OCI-LY3 (cell line): ENCODE results near the gene CMSS1.

Experiments used
- H2AFZ ChIP-seq: fragments of 200-600, 300-600 bp; shearing (Covaris generic); 2 replicates; pipeline ENCODE4 v1.6.0; 2014; ENCODE audit warnings: antibody characterized with exemption, low read depth, low read length
- H3K27ac ChIP-seq: fragments of 200-600, 300-600 bp; sonication (generic); 2 replicates; pipeline ENCODE4 v1.5.1; 2014; ENCODE audit warnings: mild to moderate bottlenecking, low read length, moderate library complexity, mixed read lengths
- H3K27me3 ChIP-seq: fragments of 200-600, 300-600 bp; sonication (generic); 2 replicates; pipeline ENCODE4 v1.6.1; 2014; ENCODE audit warnings: low read depth, low read length, mixed read lengths
- H3K36me3 ChIP-seq: fragments of 200-600, 300-600 bp; sonication (generic); replicated peaks from 2 replicates; pipeline ENCODE3; 2014; ENCODE audit warnings: low read depth, low read length, mixed read lengths
- H3K4me1 ChIP-seq: fragments of 300-600, 200-600 bp; sonication (generic); 2 replicates; pipeline ENCODE4 v1.6.1; 2014; ENCODE audit warnings: low read length, mixed read lengths
- H3K4me2 ChIP-seq: fragments of 200-600, 300-600 bp; sonication (generic); 2 replicates; pipeline ENCODE4 v1.6.1; 2014; ENCODE audit warnings: low read length, mixed read lengths
- H3K4me3 ChIP-seq: fragments of 300-600, 200-600 bp; sonication (generic); 2 replicates; pipeline ENCODE4 v1.5.1; 2014; ENCODE audit warnings: antibody characterized with exemption, mild to moderate bottlenecking, low read length, moderate library complexity
- H3K79me2 ChIP-seq: fragments of 300-600, 200-600 bp; shearing (Covaris generic); 2 replicates; pipeline ENCODE4 v1.6.1; 2014; ENCODE audit warnings: mild to moderate bottlenecking, low read length, mixed read lengths
- H3K9ac ChIP-seq: fragments of 300-600, 200-600 bp; shearing (Covaris generic); 2 replicates; pipeline ENCODE4 v1.6.0; 2014; ENCODE audit warnings: mild to moderate bottlenecking, low read length, moderate library complexity
- H3K9me3 ChIP-seq: fragments of 200-600, 300-600 bp; shearing (Covaris generic); 2 replicates; pipeline ENCODE4 v1.6.1; 2014; ENCODE audit warnings: low read length, mixed read lengths; ENCODE audit not compliant: insufficient read depth
- H4K20me1 ChIP-seq: fragments of 200-600, 300-600 bp; sonication (generic); 2 replicates; pipeline ENCODE4 v1.6.1; 2016; ENCODE audit warnings: low read length, mixed read lengths; ENCODE audit not compliant: insufficient read depth
- CTCF ChIP-seq: fragments of 200-600, 300-600 bp; sonication (generic); IDR thresholded peaks from 2 replicates; pipeline ENCODE4 v1.5.1; 2014; ENCODE audit warnings: antibody characterized with exemption, low read length, low read depth
- EZH2phosphoT487 ChIP-seq: fragments of 200-600 bp; shearing (Covaris generic); IDR thresholded peaks from 2 replicates; pipeline ENCODE4 v1.6.1; 2018; ENCODE audit warnings: antibody characterized with exemption, mixed run types, low read depth

The CMSS1 gene

DNA sequence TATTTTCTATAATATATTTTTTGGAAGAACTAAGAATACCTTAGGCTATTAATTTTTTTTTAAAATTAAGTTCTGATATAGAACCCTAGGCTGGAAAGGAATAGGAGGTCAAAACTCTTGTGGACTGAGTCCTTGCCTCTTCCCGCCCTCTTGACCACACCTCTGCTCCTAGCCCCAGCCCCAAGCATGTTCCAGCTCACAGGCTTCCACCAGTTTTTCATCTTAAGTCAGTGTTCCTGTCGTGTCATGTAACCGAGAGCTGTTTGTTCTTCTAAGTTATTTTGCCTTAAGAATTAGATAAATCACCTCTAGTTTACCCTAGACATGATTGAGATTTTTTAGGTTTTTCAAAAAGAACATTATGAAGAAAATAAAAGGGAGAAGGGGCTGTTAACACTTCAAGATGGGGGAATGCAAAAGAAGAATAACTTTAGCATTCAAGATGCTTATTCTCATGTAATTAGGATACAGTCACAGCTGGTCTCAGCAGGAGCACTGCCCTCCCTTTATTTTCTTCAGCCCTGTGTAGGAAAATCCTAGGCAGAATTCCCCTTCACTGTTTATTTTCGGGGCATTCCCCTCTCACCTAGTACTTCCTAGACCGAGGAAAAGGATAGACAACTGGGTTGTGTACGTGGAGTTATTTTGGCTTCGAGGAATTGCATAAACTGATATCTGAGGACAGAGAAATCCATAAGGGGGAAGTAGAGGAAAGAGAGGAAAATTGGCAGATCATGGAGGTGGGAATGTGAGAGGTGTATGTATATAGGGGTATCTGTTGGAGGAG, 110.2 kb downstream of the CMSS1 start:
- H3K4me1 ChIP-seq = no peaks in the 10 kb centered on the region
- no peak overlapping the region for H2AFZ ChIP-seq

DNA sequence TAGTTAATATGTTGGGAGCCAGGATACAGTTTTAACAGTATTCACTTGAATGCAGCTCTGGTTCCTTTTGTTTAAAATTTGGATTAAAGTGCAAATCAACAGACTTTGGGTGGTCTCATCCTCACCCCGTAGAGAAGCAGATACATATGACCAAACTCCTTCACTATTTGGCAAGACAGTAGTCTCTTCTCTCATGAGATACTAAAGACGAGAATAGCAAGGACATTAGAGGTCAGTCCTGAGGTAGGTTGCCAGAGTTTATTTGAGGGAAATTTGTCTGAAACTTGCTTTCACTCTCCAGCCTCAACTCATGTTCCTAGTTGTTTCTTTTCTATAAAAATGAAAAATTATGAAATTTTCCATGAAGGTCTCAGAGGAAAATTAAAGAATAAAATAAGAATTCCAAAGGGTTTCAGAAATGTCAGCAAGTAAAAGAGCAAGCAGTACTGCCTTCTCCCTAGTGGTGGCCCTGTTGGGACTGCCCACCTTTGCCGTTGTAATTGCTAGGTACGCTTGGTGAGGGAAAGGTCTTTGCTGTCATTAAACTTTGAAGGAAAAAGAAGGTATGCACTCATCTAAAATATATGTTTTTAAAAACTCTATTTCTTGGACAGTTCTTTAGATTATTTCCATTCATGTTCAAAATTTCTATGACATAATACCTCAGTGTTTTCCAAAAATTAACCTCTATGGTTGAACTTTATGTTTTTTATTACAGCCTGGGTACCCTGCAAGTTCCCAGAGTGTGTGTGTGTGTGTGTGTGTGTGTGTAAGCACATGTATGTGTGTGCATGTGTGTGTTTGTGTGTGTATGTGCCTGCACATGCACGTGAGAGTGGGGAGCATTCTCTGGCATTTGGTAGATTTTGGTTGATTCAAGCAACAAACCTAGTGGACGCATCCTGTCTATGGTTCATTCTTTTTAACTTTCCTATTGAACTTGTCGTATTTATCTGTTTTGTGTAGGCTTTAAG, 111.4 kb downstream of the CMSS1 start:
- TF ChIP-seq EZH2phosphoT487 (no peak), CTCF (no peak)
- H3K9ac ChIP-seq = no peak overlapping the region
- no peaks in the 10 kb centered on the region for H3K27me3 ChIP-seq
- no peak overlapping the region for H3K4me2 ChIP-seq
- H3K4me1 ChIP-seq = no peaks in the 10 kb centered on the region
- no peak overlapping the region for H2AFZ ChIP-seq
- no peaks in the 10 kb centered on the region for H4K20me1 ChIP-seq
- H3K27ac ChIP-seq = no peak overlapping the region
- H3K36me3 ChIP-seq = peaks cover 5% of the 10 kb centered on the region
- no peaks in the 10 kb centered on the region for H3K9me3 ChIP-seq
- no peak overlapping the region for H3K4me3 ChIP-seq
- peaks cover 6% of the 10 kb centered on the region; the same call in 1 of the 2 replicates for H3K79me2 ChIP-seq

More for the DNA sequence above, 110.2 kb downstream of the CMSS1 start:
- no peak overlapping the region for H3K9ac ChIP-seq
- no peaks in the 10 kb centered on the region for H3K27me3 ChIP-seq
- H3K36me3 ChIP-seq = peaks cover 2% of the 10 kb centered on the region
- TF ChIP-seq CTCF = no peak
- TF ChIP-seq EZH2phosphoT487 = no peak
- no peaks in the 10 kb centered on the region for H4K20me1 ChIP-seq
- peaks cover 6% of the 10 kb centered on the region; the same call in 1 of the 2 replicates for H3K79me2 ChIP-seq
- H3K27ac ChIP-seq = no peak overlapping the region
- H3K4me3 ChIP-seq = no peak overlapping the region
- H3K9me3 ChIP-seq = no peaks in the 10 kb centered on the region
- H3K4me2 ChIP-seq = no peak overlapping the region

- H3K9ac ChIP-seq = no peak overlapping the region
- no peaks in the 10 kb centered on the region for H4K20me1 ChIP-seq
- no peaks in the 10 kb centered on the region for H3K4me1 ChIP-seq
- H3K27ac ChIP-seq = no peak overlapping the region
- H3K36me3 ChIP-seq = peaks cover 5% of the 10 kb centered on the region
- peaks cover 6% of the 10 kb centered on the region; the same call in 1 of the 2 replicates for H3K79me2 ChIP-seq
- H3K4me2 ChIP-seq = no peak overlapping the region
- TF ChIP-seq EZH2phosphoT487 (no peak), CTCF (no peak)
- H3K27me3 ChIP-seq = no peaks in the 10 kb centered on the region
- no peaks in the 10 kb centered on the region for H3K9me3 ChIP-seq
- no peak overlapping the region for H2AFZ ChIP-seq
- no peak overlapping the region for H3K4me3 ChIP-seq
Measured at GRCh38 chr3:99929745-99930139, 112.1 kb downstream of the CMSS1 start.

- no peak overlapping the region for H3K9ac ChIP-seq
- H3K4me1 ChIP-seq = no peaks in the 10 kb centered on the region
- no peaks in the 10 kb centered on the region for H4K20me1 ChIP-seq
- H3K36me3 ChIP-seq = peaks cover 5% of the 10 kb centered on the region
- no peak overlapping the region for H2AFZ ChIP-seq
- no peak for TF ChIP-seq EZH2phosphoT487
- no peak for TF ChIP-seq CTCF
- no peak overlapping the region for H3K27ac ChIP-seq
- H3K4me2 ChIP-seq = no peak overlapping the region
- peaks cover 6% of the 10 kb centered on the region; the same call in 1 of the 2 replicates for H3K79me2 ChIP-seq
- no peaks in the 10 kb centered on the region for H3K27me3 ChIP-seq
- no peaks in the 10 kb centered on the region for H3K9me3 ChIP-seq
- no peak overlapping the region for H3K4me3 ChIP-seq
Measured at GRCh38 chr3:99931059-99931458, 113.4 kb downstream of the CMSS1 start.
